Fibroblast of villous mesenchyme (primary cell): ENCODE data around the gene SHOX. TPM values are rescaled to one million over a fixed set of nuclear protein-coding genes. Genes with fewer than 3 reads are reported as not detected.
"Not testable (repeated sequence)": the region's sequence is repeated elsewhere in the genome, so short reads cannot be mapped to it uniquely, and the experiment has no call there.

Source experiments
- DNase-seq: peaks from one replicate; pipeline ENCODE4 v3.0.0-alpha.2; 2010; ENCODE audit warnings: low read depth
- H3K4me3 ChIP-seq: 2 replicates; pipeline ENCODE4 v1.5.1; 2011; ENCODE audit warnings: low read depth, mild to moderate bottlenecking, low read length
- total RNA-seq: library from RNA; depleted of rRNA; stranded (reverse); fragments of >200 nt; gene quantifications from 2 replicates; pipeline ENCODE4 v1.2.3, GENCODE V29; 2012
- TF ChIP-seq, protein P1 (sequence below): IDR thresholded peaks from 2 replicates; pipeline ENCODE4 v1.5.1; 2012; ENCODE audit warnings: low read depth, mild to moderate bottlenecking, low read length; ENCODE audit not compliant: insufficient read depth

SHOX gene
- total RNA-seq, 1 donor: not detected

DNA sequence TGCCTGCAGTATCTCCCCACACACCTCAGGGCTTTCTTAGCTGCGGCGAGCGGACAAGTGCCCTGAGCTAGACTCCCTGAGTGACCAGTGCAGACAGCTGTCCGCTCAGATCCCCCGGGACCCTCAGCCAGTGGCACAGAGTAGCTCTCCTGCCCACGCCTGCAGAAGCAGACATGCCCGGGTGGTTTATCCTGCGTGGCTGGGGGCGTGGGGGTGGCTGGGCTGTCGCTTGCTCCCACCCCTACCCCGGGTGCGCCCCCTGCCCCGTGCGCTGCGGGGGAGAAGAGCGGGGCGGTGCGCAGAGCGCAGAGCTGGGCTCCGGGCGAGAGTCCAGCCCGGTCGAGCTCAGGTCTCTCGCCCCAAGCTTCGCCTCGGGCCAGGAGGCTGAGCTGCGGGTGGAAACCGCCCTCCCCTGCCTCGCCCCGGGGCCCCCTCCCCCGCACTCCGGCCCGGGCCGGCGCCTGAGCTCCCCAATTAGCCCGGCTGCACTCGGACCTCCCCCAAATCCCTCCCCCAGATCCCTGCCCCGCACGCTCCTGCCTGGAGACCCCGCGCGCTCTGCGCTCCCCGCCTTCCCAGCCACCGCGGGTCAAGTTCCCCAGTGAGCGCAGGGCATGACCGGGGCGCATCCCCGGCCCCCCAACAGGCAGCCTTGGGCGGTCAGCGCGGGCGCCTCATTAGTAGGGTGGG lies 11.7 kb upstream of the SHOX start:
- TF ChIP-seq, protein P1, sequence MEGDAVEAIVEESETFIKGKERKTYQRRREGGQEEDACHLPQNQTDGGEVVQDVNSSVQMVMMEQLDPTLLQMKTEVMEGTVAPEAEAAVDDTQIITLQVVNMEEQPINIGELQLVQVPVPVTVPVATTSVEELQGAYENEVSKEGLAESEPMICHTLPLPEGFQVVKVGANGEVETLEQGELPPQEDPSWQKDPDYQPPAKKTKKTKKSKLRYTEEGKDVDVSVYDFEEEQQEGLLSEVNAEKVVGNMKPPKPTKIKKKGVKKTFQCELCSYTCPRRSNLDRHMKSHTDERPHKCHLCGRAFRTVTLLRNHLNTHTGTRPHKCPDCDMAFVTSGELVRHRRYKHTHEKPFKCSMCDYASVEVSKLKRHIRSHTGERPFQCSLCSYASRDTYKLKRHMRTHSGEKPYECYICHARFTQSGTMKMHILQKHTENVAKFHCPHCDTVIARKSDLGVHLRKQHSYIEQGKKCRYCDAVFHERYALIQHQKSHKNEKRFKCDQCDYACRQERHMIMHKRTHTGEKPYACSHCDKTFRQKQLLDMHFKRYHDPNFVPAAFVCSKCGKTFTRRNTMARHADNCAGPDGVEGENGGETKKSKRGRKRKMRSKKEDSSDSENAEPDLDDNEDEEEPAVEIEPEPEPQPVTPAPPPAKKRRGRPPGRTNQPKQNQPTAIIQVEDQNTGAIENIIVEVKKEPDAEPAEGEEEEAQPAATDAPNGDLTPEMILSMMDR: no peak
- H3K4me3 ChIP-seq: no peak overlapping the region
- no peak for DNase-seq

DNA sequence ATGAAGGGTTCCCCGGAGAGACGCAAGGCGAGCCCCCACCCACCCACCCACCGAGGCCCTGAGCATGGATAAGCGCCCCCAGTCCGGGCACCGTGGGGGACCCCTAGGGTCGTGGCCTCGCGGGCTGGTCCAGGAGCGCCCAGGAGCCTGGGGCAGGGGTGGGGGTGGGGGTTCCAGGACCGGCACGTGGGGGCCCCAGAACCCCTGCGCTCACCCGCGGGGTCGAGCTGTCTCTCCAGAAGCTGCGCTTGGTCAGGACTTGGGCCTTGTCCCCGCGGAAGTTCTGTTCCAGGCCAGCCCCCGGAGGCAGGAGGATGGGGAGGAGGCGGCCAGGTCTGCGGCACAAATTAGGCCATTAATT lies 11.2 kb upstream of the SHOX start:
- DNase-seq: no peak
- no peak overlapping the region for H3K4me3 ChIP-seq
- TF ChIP-seq, protein P1: no peak

DNA sequence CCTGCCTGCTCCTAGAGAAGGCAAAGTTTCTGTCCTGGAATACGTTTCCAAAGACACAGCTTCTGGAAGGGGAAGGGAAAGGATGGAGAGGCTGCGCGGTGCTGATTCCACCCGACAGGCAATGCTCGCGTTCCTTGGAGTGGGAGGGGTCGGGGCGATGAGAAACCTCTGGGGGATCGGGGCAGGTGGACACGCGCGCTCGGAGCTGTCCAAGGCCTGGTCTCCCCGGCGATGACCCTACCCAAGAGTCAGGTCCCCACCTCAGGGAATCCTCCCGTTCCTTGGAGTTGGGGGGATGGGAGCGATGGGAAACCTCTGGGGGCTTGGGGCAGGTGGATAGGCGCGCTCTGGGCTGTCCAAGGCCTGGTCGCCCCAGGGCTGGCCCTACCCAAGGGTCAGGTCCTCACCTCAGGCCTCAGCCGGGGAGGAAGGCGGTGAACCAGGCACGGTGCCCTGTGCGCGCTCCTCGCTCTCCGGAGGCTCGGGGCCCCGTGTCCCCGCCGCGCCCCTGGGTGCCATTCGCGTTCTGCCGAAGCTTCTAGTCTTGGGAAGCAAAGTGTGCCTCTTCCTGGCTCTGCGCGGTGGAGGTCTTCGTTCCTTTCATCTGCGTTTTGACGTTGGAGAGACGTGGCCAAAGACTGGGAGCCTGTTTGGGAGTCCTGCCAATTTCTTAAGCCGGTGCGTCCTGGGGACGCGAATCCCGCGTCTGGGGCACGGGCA lies 10.6 kb upstream of the SHOX start:
- TF ChIP-seq, protein P1: no peak
- H3K4me3 ChIP-seq: no peak overlapping the region
- no peak for DNase-seq

DNA sequence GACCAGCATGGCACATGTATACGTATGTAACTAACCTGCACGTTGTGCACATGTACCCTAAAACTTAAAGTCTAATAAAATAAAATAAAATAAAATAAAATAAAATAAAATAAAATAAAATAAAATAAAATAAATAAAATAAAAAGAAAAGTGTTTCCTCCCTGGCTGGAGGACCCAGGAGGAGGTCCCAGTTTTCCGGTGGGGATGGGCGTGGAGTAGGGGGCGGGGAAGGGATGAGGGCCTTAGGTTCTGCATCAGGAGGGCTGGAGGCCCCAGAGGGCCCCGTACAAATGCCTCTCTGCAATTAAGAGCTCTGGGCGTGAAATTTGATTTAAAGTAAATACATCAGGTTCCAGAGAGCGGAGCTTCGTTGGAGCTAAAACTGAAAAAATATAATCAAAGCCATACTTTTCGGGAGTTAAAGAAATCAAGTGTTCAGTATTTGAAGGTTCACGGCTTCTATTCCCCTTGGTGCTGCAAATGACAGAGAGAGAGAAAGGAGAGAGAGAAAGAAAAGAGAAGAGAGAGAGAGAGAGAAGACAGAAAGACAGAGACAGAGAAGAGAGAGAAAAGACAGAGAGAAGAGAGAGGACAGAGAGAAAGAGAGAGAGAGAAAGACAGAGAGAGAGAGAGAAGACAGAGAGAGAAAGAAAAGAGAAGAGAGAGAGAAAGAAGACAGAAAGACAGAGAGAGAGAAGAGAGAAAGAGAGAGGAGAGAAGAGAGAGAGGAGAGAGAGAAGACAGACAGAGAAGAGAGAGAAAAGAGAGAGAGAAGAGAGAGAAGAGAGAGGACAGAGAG lies 8.7 kb upstream of the SHOX start:
- no peak overlapping the region for H3K4me3 ChIP-seq
- TF ChIP-seq, protein P1: no peak
- no peak for DNase-seq

DNA sequence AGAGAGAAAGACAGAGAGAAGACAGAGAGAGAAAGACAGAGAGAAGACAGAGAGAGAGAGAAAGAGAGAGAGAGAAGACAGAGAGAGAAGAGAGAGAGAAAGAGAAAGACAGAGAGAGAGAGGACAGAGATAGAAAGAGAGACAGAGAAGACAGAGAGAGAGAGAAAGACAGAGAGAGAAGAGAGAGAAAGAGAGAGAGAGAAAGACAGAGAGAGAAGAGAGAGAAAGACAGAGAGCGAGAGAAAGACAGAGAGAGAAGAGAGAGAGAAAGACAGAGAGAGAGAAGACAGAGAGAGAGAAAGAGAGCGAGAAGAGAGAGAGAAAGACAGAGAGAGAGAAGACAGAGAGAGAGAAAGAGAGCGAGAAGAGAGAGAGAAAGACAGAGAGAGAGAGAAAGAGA lies 7.8 kb upstream of the SHOX start:
- not testable (repeated sequence) for H3K4me3 ChIP-seq, DNase-seq

DNA sequence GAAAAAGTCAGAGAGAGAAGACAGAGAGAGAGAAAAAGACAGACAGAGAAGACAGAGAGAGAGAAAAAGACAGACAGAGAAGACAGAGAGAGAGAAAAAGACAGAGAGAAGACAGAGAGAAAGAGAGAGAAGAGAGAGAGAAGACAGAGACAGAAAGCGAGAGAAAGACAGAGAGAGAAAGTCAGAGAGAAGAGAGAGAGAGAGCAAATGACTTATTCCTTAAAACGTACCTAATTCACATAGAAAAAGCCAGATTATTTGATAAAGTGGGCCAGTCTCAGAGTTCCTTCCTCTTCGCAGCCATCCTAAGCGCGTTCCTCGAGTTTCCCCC lies 7.4 kb upstream of the SHOX start:
- TF ChIP-seq, protein P1: no peak
- DNase-seq: no peak
- no peak overlapping the region for H3K4me3 ChIP-seq

DNA sequence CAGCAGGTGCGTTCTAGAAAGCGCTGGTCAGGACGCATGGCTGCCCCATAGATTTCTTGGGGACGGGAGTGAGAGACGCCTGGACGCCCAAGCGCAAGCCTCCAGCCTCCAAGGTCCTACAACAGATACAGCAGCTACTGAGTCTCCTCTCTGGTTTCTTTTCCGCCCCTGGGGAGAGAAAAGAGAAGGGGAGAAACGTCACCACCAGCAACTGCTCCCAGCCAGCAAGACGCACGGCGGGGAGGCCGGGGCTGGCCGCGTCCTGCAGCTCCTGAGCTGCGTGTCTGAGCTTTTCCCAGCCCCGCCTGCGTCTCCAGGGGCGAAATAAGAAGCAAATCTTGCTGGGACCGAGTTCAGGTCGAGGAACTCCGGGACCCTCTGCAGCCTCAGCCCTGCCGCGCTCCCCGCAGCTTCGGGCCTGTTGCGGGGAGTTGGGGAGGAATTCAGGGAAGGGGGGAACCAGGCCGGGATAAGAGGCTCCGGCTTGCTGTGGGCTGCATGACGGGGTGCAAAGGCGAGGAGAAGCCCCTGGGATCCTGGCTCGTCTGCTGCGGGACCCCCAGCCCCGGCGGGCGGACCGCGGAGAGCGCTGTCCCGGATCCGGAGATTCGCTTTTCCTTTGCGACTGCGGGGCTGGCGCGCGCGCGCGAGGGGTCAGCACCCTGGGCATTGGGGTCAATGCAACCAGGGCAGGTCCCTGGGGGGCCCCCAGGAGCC lies 6.8 kb upstream of the SHOX start:
- H3K4me3 ChIP-seq: no peak overlapping the region
- no peak for DNase-seq
- TF ChIP-seq, protein P1: no peak
